ENCODE measurements around the gene TSPEAR.
"Not testable (repeated sequence)": the region's sequence is repeated elsewhere in the genome, so short reads cannot be mapped to it uniquely, and the experiment has no call there.

The TSPEAR gene

DNA sequence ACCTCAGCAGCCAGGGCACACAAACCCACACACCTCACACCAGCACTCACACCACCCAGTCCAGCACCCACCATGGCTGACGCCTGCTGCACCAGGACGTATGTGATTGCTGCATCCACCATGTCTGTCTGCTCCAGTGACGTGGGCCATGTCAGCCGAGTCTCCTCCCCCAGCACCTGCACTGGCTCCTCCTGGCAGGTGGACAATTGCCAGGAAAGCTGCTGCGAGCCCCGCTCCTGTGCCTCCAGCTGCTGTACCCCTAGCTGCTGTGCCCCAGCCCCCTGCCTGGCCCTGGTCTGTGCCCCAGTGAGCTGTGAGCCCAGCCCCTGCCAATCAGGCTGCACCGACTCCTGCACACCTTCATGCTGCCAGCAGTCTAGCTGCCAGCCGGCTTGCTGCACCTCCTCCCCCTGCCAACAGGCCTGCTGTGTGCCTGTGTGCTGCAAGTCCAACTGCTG lies 99.3 kb downstream of the TSPEAR start, which contains the start of gene KRTAP10-8:
Gene KRTAP10-8, plus strand, starts transcription at position 51 of the 458 bp plus-strand sequence. Its CDS starts 22 bp downstream, at position 73.
- in situ Hi-C loops (cut with MboI; ENCODE audit: low sequenced_read_pairs, unreplicated experiment) = no loop called here
- TF ChIP-seq CTCF (IDR thresholded peaks at IDR 0.05; ENCODE audit: borderline replicate concordance, control extremely low read depth, extremely low read depth, insufficient read depth, missing control alignments) = no peak
- DNase-seq (ENCODE audit: low spot score) = no peak

DNA sequence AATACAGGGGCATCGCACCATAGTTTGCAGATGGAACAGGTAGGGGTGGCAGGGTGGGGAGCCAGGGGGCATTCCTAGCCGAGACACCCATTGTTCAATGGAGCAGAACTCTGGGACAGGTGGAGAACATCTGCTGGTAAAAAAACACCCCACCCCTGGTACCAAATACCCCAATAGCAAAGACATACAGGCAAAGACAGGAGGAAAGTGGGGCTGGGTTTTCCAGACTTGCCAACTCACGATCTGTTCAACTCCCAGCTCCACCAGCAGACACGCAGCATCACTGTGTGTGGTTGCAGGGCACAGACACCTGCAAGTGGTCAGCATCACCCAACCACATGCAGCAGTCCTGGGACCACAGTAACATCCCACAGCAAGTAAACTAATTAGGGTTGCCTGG lies 99.8 kb downstream of the TSPEAR start:
- no peak for TF ChIP-seq CTCF (IDR thresholded peaks at IDR 0.05; ENCODE audit: borderline replicate concordance, control extremely low read depth, extremely low read depth, insufficient read depth, missing control alignments)
- no peak for DNase-seq (ENCODE audit: low spot score)
- in situ Hi-C loops (cut with MboI; ENCODE audit: low sequenced_read_pairs, unreplicated experiment) = no loop called here

- in situ Hi-C loops (cut with MboI; ENCODE audit: low sequenced_read_pairs, unreplicated experiment) = not testable (repeated sequence)
Measured at GRCh38 chr21:44610157-44610843, 101.1 kb downstream of the TSPEAR start.

GRCh38 chr21:44609193-44609592 lies 102.2 kb downstream of the TSPEAR start:
- TF ChIP-seq CTCF (IDR thresholded peaks at IDR 0.05; ENCODE audit: borderline replicate concordance, control extremely low read depth, extremely low read depth, insufficient read depth, missing control alignments) = no peak
- in situ Hi-C loops (cut with MboI; ENCODE audit: low sequenced_read_pairs, unreplicated experiment) = no loop called here
- no peak for DNase-seq (ENCODE audit: low spot score)

More at GRCh38 chr21:44610157-44610843, 101.1 kb downstream of the TSPEAR start:
- DNase-seq (ENCODE audit: low spot score) = not testable (repeated sequence)

GRCh38 chr21:44606495-44606894 lies 104.9 kb downstream of the TSPEAR start:
- no peak for TF ChIP-seq CTCF (IDR thresholded peaks at IDR 0.05; ENCODE audit: borderline replicate concordance, control extremely low read depth, extremely low read depth, insufficient read depth, missing control alignments)
- no peak for DNase-seq (ENCODE audit: low spot score)
- in situ Hi-C loops (cut with MboI; ENCODE audit: low sequenced_read_pairs, unreplicated experiment) = no loop called here

- in situ Hi-C loops (cut with MboI; ENCODE audit: low sequenced_read_pairs, unreplicated experiment) = no loop called here
- DNase-seq (ENCODE audit: low spot score) = no peak
- TF ChIP-seq CTCF (IDR thresholded peaks at IDR 0.05; ENCODE audit: borderline replicate concordance, control extremely low read depth, extremely low read depth, insufficient read depth, missing control alignments) = no peak
Measured at GRCh38 chr21:44603911-44604310, 107.5 kb downstream of the TSPEAR start.

- DNase-seq (ENCODE audit: low spot score) = no peak
- no peak for TF ChIP-seq CTCF (IDR thresholded peaks at IDR 0.05; ENCODE audit: borderline replicate concordance, control extremely low read depth, extremely low read depth, insufficient read depth, missing control alignments)
- in situ Hi-C loops (cut with MboI; ENCODE audit: low sequenced_read_pairs, unreplicated experiment) = no loop called here
Measured at GRCh38 chr21:44603109-44603875, 108.1 kb downstream of the TSPEAR start.

All from GM13976 (cell line).